Suppressor macrophage treated with lipopolysaccharide for 4 hours (primary cell): ENCODE results near the gene RAPGEF5.

Experiments
- DNase-seq: peaks from one replicate; pipeline ENCODE4 v3.0.0-alpha.2; 2020

The RAPGEF5 gene

DNA sequence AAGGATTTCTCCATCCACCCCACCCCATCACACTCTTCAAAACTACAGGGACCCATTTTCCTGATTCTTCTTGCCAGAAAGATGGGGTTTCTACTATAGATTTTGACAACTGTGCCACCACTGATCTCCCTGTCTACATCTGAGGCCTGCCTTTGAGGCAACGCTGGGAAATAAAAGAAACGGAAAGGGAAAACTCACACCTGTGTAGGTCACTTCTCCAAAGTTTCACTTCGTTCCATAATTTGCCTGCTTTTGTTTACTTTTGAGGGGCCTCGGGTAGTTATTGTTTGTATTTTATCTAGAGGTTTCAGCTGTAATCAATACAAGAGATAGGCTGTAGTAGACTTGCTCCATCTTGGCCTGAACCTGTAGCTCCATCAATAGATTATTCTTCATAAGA is 56.1 kb downstream of the RAPGEF5 start:
- DNase-seq: no peak

GRCh38 chr7:22296916-22297315 is 60.0 kb downstream of the RAPGEF5 start:
- no peak for DNase-seq

- no peak for DNase-seq
Measured at GRCh38 chr7:22296265-22296566, 60.7 kb downstream of the RAPGEF5 start.

DNA sequence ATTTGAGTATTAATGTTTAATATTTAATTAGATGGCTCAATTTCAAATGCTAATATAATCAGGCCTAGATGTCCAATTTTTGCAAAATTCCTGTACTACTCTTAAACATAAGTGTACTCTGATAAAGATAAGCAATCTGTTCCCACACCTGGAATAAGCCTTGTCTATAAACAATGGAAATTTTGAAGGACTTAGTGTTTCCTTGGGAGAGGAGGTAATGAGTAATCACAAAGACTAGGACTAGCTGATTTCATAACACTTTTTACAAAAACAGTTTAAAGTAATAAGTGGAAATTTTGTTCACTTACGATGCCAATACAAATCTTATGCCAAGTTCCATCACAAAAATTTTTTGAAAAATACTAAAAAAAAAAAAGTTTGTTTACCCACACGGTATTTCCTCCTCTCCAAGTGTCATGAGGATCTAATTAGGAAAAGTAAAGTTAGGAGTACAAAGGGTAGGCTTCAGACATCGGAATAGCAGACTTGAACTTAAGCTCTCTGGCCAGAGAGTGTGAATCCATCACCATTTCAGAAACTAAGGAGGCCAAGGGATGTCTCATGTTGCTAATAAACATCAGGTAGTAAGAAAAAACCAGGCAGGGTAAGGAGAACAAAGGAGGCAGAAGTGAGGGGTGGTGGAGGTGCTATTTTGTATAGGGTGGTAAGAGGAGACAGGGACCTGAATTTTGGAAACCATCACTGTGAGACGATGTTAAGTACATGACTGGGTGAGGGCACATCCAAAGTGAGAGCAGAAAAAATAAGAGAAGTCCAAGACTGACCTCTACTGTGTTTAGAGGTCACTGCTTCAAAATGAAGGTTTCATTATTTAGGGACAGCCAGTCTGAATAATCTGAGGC is 61.3 kb downstream of the RAPGEF5 start:
- no peak for DNase-seq

GRCh38 chr7:22292531-22292930 is 64.4 kb downstream of the RAPGEF5 start:
- DNase-seq: no peak

DNA sequence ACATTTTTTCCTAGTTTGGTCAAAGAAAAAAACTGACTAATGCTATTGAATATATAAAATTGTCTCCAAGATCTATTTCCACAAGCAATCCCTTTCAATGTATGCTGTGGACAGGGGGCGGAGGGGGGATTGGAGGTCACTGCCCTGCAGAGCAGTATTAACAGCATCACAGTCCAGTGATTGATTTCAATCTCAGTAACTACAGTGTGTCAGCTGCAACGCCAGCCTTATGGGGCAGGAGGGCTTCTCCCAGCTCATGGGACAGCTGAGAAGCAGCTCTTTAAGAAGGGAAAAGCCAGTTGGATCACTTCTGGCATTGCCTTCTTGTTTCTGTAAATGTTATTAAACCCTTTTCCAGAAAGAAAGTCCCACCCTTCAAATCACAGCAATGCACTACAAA is 65.0 kb downstream of the RAPGEF5 start:
- DNase-seq: no peak

- DNase-seq: no peak
Measured at GRCh38 chr7:22288202-22288601, 68.8 kb downstream of the RAPGEF5 start.

DNA sequence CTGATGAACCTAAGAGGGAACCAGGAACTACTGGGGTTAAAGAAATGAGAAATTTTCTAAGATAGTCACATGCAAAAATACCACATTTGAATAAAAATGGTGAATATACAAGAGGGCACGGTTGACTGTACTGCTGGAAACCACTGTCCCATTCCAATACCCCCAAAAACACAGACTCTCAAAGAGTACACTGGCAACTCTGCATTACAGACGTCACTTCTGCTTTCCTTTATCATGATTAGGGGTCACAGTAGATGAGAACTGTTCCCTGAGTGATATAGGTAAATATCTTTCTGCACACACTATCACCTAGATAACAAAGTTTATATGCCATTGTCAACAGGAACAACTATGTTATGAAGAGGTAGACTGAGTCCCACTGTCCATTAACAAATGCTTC is 69.5 kb downstream of the RAPGEF5 start:
- no peak for DNase-seq

DNA sequence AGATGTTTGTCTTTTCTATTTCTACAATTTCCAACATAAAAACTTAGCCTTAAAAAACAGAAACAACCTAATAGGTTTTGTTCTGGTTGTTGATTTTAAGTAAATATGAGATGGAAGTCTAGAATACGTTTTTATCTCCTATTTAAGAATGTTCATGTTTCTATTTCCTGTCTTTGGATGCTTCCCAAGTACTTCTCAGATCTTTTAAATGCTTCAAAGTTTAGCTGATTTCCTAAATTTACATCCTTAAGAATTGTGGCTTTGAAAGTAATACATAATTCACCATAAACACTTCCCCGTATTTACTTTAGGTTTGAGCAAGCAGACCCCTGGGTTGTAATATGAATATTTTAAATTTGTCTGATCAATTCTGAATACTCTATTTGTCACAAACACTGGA is 70.5 kb downstream of the RAPGEF5 start:
- no peak for DNase-seq

DNA sequence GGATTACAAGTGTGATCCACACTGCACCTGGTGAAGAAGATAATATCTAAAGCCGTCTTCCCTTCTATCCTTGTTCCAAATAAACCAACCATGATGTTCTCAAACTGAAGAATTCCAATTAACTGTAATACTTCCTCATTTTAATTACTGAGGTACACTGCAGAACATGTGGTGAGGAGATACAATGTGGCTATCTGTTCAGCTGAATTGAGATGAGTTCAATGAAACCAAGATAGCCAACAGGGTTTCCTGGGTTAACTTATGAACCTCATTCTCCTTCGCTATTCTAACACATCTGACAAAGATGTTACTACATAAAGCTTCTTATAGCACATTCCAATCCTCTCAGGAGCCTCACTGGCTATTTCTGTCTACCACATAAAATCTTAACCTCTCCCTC is 75.5 kb downstream of the RAPGEF5 start:
- DNase-seq: no peak

- DNase-seq: no peak
Measured at GRCh38 chr7:22280031-22280430, 76.9 kb downstream of the RAPGEF5 start.

DNA sequence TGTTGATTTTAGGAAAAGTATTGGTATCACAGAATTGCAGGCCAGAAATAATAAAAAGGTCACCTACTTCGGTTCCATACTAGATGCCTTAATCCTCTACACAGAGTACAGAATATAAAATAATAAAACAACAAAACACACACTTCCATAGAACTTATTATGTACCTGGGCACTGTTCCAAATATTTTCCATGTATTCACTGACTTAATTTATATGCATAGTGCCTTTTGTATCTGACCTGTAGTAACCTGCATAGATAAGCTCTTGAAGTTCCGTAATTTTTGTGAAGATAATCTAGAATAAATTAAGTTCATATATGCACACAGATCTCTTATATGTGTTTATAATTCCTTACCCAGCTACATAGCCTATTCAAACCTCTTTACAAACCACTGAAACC is 78.3 kb downstream of the RAPGEF5 start:
- DNase-seq: no peak

DNA sequence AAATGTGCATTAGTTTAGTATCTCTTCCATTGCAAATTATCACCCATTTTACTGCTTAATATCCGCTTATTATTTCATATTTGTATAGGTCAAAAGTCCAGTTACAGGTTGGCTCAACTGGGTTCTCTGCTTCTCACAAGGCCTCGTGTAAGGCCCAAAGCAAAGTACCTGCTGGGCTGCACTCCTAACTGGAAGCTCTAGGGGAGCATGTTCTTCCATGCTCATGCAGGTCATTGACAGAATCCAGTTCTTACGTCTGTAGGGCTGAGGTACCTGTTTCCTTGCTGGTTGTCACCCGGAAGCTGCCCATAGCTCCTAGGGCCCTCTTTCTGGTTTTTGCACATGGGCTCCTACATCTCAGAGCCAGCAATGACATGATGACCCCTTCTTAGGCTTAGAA is 79.6 kb downstream of the RAPGEF5 start:
- no peak for DNase-seq

DNA sequence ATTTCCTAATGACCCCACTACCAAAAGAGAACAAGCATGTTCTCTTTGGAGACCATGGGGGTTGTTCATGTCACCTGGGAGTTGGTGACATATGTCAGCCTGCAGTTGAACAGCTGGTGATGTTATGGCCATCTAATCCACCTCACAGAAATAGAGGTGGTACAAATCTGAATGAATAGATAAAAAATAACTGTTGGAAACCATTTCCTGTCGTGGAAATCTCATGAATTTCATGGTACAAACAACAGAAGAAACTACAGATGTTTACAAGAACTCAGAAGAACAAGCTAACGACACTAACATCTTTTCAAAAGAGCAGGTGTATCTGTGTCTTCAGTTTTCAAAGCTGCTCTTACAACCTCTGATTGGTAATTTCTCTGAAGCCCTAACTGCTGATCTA is 81.3 kb downstream of the RAPGEF5 start:
- DNase-seq: no peak

GRCh38 chr7:22271311-22271710 is 85.6 kb downstream of the RAPGEF5 start:
- DNase-seq: no peak

GRCh38 chr7:22270371-22270770 is 86.6 kb downstream of the RAPGEF5 start:
- no peak for DNase-seq

DNA sequence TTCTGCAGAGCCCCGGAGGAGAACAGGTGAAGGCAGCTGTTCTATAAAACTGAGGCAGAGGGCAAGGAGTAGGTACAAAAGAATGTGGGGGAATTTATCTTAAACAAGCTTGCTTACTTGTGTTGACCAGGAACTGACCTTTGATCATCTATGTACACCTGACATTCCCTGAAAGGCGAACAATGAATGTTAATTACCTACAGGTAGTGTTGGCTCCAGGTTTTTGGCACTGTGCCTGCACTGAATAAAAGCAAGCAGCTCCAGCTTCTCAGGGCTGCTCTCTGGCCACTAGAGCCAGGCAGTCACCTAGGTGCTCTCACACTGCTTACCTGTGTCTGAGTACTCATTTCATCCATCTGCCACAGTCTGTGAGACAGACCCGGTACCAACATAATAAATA is 87.0 kb downstream of the RAPGEF5 start:
- no peak for DNase-seq

DNA sequence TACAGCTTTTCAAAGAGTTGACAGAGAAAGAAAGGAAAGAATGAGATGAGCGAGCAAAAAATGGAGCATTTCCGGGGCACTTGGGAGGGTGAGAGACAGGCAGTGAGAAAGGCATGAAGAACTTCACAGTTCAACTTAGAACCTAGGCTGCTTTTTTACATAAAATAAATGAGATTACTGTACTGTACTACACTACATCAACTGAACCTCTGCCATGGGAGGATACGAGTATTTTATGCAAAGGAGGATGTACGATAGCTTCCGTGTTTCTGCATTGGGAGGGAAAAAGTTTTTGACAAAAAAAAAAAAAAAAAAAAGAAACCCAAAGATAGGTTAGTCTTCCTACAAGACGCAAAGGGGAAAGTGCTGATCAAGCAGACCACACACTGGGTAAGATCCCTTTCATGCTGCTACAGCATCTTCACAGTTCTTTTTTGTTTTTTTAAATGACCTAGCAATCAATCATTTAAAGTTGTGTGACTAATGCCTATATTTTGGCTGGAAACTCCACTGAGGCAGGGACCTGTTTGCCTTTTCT is 88.0 kb downstream of the RAPGEF5 start:
- no peak for DNase-seq

DNA sequence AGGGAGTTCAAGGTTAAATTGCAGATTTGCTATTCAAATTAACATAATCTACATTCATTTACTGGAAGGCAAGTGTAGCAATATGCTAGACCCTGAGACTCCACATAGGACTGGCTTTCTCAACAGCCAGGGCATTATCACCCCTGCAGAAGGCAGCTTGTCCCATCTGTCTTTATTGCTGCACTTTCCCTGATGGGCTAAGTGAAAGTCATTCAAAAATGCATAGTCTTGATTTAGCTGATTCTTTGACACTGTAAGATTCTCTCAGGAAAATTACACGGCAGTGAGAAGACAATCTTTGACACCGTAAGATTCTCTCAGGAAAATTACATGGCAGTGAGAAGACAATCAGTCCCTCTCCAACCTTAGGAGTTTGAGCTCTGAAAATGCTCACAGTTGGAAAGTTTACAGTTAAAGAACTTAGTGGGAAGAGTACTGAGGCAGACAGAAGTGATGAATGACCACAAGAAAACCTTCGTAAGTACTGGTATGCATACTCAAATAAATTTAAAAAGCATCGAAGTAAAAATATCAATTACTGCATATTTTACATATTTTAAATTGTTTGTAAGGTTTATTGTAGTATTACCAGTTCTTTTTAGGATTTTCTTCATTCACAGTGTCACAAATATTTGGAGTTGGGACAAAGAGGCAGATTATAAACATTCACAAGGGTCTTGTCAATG is 88.9 kb downstream of the RAPGEF5 start:
- DNase-seq: no peak

- DNase-seq: no peak
Measured at GRCh38 chr7:22262538-22262937, 94.4 kb downstream of the RAPGEF5 start.

GRCh38 chr7:22256541-22257096 is 100.3 kb downstream of the RAPGEF5 start:
- no peak for DNase-seq

DNA sequence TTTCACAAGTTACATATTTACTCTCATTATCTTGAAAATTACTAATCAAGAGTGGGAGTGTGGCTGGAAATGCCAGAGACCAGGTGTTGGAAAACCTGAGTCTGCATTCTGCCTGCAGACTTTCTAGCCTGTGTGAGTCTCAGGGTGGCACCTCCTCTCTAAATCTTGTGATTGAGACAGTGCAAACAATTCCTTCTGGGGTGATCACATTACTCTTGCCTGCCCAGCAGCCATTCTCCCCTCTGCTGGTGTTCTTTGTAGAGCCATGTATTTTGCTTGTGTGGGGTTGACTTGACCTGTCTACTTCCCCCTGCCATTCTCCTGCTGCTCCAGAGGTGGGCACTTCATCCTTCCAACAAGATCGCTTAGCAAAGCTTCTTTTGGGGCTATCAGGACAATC is 101.1 kb downstream of the RAPGEF5 start:
- DNase-seq: no peak

- peak; percentile 3 for DNase-seq
Measured at GRCh38 chr7:22255342-22255741, 101.6 kb downstream of the RAPGEF5 start.

DNA sequence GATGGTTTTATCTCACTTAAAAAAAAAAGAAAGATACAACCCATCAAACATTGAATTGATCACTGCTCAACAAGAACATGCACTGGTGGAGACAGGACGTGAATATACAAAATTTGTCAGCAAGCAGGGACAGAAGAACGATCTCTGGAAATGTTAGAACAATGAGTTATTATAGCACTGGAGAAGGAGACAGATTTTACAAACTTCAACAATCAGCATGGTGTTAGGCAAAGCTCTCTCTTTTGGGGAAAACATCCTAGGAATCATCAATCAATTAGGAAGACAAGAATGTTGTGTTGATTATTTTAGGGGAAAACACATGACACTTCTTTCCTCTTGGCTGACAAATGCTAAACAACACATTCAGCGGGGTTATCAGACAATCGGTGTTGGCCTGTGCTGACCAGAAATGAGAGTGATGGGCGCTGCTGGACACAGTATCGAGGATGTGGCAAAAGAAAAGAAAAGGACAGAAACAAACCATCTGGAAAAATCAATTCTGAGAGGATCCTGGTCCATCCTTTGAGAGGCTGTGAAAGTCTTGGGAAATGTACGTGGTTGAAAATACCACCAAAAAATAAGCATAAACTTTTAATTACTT is 103.9 kb downstream of the RAPGEF5 start:
- DNase-seq: no peak
